ENCODE data around the gene CADPS2. TPM values are rescaled to one million over a fixed set of nuclear protein-coding genes. Genes with fewer than 3 reads are reported as not detected.
A peak's percentile ranks its signal among the peaks of the same experiment; 100 is the strongest.

CADPS2 gene
- total RNA-seq, 2 experiments from 2014 or later: not detected

DNA sequence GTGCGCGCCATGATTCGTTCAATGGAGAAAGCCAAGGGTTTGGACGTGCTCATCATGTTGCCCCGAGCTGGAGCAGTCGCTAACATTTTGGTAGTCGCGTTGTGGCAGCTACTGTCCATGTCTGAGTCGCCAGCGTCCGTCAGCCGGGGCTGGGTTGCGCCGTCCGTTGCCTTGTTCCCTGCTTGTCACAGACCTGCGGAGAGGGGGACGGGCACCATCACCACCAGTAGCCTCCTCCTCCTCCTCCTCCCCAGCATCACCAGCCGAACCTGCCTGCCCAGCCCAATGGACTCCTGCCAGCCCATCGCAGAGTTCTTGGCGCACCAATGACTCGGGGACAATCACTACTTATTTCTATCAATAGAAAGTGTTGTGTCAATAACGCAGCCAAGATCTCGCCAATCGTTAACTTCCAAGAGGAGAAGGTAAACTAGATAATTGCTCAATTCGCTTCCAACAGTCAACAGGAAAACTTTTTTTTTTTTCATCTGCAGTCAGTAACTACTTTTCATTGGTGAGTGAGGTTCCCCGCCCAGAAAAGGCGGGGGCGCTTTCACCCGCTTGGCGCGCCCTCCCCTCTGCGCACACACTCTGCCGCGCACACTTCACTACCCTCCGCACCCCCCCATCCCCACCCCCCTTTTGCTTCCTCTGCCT lies 581.8 kb downstream of the CADPS2 start, which contains the start of gene FEZF1:
Gene FEZF1 (minus strand): TSS at position 432 of the 657 bp plus-strand sequence. CDS start 313 bp downstream, at position 119.
- no peaks in the 10 kb centered on the region for H3K4me1 Mint-ChIP-seq
- peak; percentile 32 for DNase-seq
- peak within 1 kb of the TSS; percentile 25 for H3K4me3 Mint-ChIP-seq
- peaks cover 2% of the 10 kb centered on the region for H3K36me3 Mint-ChIP-seq
- peaks cover 87% of the 10 kb centered on the region for H3K27me3 Mint-ChIP-seq
- POLR2A ChIA-PET: no interaction called here
- H3K27ac Mint-ChIP-seq: peak within 1 kb of the TSS; percentile 48
- peaks cover 2% of the 10 kb centered on the region for H3K9me3 Mint-ChIP-seq
- no peak for ATAC-seq (ENCODE audit: low read depth)

DNA sequence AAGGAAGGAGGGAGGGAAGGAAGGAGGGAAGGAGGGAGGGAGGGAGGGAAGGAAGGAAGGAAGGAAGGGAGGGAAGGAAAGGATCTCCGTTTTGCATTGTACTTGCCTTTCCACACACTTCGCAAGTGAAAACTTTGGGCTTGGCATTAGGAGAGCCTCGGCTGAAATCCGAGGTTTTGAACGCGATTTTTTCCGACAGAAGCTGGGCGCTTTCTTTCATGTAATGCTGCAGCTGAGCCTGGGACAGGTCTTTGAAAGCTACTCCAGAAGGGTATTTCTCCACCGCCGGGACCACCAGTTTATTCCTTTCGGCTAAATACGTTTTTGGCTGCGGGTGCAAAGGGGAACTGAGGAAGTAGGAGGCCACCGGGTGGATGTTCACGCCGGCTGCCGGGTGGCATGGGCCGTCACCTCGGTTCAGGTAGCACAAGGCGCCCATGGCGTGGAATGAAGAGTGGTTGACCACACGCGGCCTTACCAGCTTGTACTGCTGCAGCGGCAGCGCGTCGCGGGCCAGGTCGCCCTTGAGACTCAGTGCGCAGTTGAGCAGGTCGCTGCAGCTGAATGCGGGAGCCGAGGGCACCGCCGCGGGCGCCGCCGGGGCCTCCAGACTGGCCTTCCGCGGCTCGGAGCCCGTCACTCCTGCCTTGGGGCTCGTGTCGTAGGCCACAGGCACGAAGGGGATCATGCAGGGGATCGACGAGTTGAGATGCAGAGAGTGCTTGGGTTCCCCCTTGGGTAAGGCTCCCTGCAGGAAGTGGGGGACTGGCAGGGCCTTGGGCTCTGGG lies 582.5 kb downstream of the CADPS2 start:
- POLR2A ChIA-PET: no interaction called here
- Mint-ChIP-seq H3K4me3 (no peak overlapping the region), H3K27me3 (peaks cover 87% of the 10 kb centered on the region), H3K9me3 (peaks cover 3% of the 10 kb centered on the region), H3K4me1 (no peaks in the 10 kb centered on the region), H3K27ac (peak overlapping the region; percentile 48), H3K36me3 (peaks cover 2% of the 10 kb centered on the region)
- ATAC-seq (ENCODE audit: low read depth): no peak
- DNase-seq: peak; percentile 25

DNA sequence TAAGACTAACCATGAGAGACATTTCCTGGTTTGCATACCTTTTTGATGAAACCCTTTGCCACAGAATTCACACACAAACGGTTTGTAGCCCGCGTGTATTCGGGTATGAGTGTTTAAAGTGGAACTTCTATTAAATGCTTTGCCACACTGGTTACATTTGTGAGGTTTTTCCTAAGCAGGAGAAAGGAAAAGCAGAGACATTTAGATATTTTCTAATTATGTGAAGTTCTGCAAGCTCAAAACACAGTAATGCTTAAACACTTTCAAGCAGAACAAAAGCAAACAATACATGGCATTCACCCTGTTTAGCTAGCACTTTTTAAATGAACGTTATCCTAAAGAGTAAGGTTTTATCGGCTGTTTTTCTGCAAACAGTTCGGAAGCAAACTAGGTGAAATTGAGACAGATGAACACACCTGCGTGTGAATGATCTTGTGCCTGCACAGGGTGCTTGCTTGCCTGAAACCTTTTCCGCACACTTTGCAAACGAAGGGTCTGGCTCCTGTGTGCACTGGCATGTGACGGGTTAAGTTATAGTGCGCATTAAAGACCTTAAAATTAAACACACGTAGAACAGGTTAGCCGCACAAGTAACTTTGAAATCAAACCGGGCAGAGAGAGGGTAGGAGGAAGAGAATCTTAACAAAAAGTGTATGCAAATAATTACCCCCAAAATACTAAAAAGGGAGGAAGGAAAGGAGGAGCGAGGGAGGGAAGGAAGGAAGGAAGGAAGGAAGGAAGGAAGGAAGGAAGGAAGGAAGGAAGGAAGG lies 583.3 kb downstream of the CADPS2 start:
- no peaks in the 10 kb centered on the region for H3K4me1 Mint-ChIP-seq
- H3K27ac Mint-ChIP-seq: peak overlapping the region; percentile 46
- peaks cover 3% of the 10 kb centered on the region for H3K9me3 Mint-ChIP-seq
- H3K36me3 Mint-ChIP-seq: peaks cover 2% of the 10 kb centered on the region
- POLR2A ChIA-PET: no interaction called here
- ATAC-seq (ENCODE audit: low read depth): no peak
- no peak overlapping the region for H3K4me3 Mint-ChIP-seq
- peaks cover 86% of the 10 kb centered on the region for H3K27me3 Mint-ChIP-seq
- DNase-seq: no peak

DNA sequence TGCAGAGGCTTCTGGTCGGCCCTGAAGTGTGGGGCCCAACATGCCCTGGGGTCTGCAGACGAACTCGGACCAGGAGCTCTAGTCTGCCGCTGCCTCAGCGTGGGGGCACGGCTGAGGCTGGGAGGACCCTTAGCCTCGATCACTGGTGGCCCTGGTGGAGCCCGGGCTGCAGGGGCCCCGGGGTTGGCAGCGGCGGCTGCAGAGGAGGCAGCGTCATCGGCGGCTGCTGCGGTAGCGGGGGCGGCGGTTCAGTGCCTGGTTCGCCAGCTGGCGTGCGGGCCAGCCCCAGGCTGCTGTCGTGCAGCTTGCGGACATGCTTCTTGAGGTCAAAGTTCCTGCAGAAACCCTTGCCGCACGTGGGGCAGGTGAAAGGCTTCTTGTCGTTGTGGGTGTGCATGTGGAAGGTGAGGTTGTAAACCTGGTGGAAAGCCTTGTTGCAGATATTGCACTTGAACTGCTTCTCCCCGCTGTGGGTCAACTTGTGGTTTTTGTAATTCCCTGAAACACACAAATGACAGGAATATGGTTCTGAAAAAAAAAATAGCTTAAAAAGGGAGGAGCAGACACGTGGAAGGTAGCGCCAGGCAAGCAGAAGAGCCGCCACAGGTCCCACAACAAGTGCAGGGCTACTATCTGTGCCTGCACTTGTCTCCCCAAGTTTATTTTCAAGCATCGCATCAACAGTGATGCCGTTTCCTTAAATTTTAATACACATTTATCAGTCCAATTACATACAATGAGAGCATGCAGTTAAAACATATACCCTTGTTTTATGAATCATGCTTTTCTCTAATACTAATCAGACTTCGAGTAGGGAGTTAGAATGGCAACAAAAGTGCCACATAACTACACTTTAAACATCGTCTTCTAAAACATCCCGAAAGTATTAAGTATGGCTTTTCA lies 584.2 kb downstream of the CADPS2 start:
- DNase-seq (no peak), ATAC-seq (ENCODE audit: low read depth) (no peak)
- Mint-ChIP-seq H3K4me3 (no peak overlapping the region), H3K4me1 (no peaks in the 10 kb centered on the region), H3K27ac (no peak overlapping the region), H3K36me3 (peaks cover 2% of the 10 kb centered on the region), H3K9me3 (peaks cover 3% of the 10 kb centered on the region), H3K27me3 (peaks cover 78% of the 10 kb centered on the region)
- POLR2A ChIA-PET: no interaction called here

DNA sequence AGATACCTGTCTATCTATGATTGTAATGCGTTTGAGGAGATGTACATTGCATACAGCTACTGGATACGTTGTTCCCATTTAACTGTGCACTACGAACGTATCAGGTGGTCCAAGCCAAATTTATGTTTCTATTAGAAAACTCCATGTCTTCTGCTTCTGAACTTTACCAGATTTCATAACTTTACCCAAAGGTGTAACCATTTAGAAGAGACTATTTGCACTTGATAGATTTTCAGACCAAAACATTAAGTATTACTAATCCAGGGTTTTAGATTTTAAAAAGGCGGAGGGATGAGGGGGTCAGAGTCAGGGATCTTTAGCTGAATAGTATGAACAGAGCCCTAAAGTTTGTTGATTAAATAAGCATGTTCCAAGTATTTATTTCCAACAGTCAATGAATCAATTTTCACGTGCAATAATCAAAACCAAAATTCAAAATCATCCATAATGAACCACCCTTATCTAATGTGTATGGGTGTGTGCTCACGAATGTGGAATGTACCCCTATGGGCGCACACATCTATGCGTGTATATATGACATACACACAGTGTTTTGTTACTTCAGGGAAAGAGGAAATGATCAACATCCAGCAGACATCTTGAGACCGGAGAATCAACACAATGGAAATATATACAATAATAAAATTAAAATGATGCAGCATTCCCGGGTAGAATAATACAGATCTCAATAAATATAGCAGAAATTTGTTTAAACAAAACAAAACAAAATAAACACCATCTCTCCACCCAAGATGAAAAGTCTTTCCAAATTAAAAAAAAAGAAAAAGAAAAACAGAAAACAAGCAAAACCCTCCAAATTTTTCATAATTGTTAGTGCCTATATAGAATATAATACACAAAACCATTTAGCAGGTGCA lies 585.1 kb downstream of the CADPS2 start:
- peaks cover 3% of the 10 kb centered on the region for H3K9me3 Mint-ChIP-seq
- DNase-seq (no peak), ATAC-seq (ENCODE audit: low read depth) (no peak)
- no peaks in the 10 kb centered on the region for H3K4me1 Mint-ChIP-seq
- no peak overlapping the region for H3K4me3 Mint-ChIP-seq
- peaks cover 75% of the 10 kb centered on the region for H3K27me3 Mint-ChIP-seq
- no peak overlapping the region for H3K27ac Mint-ChIP-seq
- POLR2A ChIA-PET: no interaction called here
- no peaks in the 10 kb centered on the region for H3K36me3 Mint-ChIP-seq

DNA sequence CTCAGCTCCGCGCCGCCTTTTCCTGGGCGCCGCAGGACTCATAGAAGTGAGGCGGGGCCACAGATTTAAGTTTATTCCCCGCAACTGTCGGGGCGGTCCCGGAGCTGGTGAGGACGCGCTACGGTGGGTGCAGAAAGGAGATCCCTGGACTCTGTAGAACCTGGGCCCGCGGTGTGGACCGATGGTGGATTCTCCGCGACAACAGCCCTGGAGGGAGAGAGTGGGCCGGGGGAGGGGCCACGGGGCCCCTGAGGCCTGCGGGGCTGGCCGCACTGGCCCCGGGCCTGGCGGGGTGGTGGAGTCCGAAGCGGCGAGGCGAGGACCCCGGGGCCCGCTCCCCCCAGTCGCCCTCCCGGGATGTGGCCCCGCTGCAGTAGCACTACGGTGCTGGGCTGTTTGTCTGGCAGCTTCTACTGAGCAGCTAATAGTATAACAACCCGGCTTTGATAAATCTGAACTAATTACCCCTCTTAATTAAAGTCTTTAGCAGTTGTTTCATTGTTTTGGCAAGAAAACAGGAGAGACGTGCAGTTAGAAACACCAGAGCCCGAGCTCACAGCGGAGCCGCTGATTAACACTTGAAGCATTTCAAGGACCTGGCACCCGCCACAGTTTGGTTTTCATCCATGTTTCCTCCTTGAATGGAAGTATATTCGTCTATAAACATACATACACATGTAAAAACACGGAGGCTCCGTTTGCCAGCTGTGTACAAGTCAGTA lies 585.9 kb downstream of the CADPS2 start:
- H3K9me3 Mint-ChIP-seq: peaks cover 3% of the 10 kb centered on the region
- H3K4me1 Mint-ChIP-seq: no peaks in the 10 kb centered on the region
- no peaks in the 10 kb centered on the region for H3K36me3 Mint-ChIP-seq
- DNase-seq (no peak), ATAC-seq (ENCODE audit: low read depth) (no peak)
- POLR2A ChIA-PET: no interaction called here
- peaks cover 68% of the 10 kb centered on the region for H3K27me3 Mint-ChIP-seq
- H3K27ac Mint-ChIP-seq: no peak overlapping the region
- no peak overlapping the region for H3K4me3 Mint-ChIP-seq

DNA sequence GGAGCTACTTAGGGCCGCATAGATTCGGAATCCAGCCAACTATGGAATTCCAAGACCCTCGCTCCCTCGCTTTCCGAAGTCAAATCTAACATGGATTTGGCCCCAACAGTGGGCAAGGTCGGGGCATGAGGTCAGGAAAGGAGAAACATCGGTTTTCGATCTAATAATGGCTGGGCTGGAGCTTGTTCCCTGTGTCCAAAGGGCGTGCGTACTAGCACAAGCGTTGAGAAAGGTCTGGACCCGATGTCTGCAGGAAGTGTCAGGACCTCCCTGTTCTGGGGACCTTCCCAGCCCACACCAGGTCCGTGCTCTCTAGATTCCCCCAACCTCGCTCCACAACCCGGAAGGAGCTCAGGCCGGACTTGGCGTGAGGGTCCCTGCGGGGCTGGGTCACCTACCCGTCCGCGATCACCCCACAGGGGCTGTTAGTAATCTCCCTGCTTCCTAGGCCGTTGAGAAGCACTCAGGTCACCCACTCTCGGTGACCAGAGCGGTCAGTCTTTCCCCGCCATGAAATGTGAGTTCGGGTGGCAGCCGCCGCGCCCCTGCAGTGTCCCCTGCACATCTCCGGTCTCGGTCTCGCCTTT lies 586.5 kb downstream of the CADPS2 start:
- peaks cover 3% of the 10 kb centered on the region for H3K9me3 Mint-ChIP-seq
- POLR2A ChIA-PET: no interaction called here
- H3K36me3 Mint-ChIP-seq: no peaks in the 10 kb centered on the region
- H3K27ac Mint-ChIP-seq: no peak overlapping the region
- H3K27me3 Mint-ChIP-seq: peaks cover 64% of the 10 kb centered on the region
- no peak for DNase-seq
- no peak for ATAC-seq (ENCODE audit: low read depth)
- H3K4me3 Mint-ChIP-seq: no peak overlapping the region
- no peaks in the 10 kb centered on the region for H3K4me1 Mint-ChIP-seq

DNA sequence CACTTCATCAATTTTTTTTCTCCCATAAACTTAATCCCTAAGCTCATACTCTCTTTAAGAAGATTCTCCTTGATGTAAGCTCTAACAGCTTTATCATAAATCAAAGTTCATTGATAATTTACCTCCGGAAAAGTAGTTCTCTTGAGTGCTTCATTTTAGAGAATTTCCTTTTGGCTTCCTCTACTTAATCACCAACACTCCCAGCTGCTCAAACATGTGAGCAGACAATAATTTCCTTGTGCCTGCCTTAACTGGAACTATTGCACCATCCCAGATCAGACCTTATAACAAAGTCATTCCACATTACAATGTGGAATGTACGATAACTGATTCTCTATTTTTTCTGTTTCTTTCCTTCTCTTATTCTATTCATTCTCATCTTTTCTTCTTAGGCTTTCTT lies 587.6 kb downstream of the CADPS2 start:
- Mint-ChIP-seq H3K4me1 (no peaks in the 10 kb centered on the region), H3K27ac (no peak overlapping the region), H3K4me3 (no peak overlapping the region), H3K36me3 (no peaks in the 10 kb centered on the region), H3K27me3 (peaks cover 53% of the 10 kb centered on the region), H3K9me3 (peaks cover 1% of the 10 kb centered on the region)
- DNase-seq: no peak
- no peak for ATAC-seq (ENCODE audit: low read depth)
- POLR2A ChIA-PET: no interaction called here

DNA sequence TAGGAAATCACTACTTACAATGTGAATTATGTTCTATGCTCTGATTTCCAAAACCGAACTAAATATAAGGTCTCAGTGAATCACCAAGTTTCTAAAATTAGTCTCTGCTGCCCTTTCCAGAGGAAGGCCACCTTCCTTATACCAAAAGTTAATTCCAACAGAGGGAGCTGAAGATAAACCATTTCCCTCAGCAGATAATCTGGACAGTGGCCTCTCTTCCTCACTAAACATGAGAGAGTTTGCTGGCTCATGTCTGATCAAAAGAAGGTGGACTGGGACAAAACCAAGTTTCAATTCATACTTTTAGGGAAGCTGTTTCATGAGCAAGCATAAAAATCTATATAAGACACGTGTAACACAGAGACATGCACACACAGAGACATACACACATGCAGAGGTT lies 588.1 kb downstream of the CADPS2 start:
- Mint-ChIP-seq H3K4me1 (no peaks in the 10 kb centered on the region), H3K4me3 (no peak overlapping the region), H3K27ac (no peak overlapping the region), H3K27me3 (peaks cover 48% of the 10 kb centered on the region), H3K36me3 (no peaks in the 10 kb centered on the region), H3K9me3 (peaks cover 1% of the 10 kb centered on the region)
- DNase-seq (no peak), ATAC-seq (ENCODE audit: low read depth) (no peak)
- POLR2A ChIA-PET: no interaction called here

DNA sequence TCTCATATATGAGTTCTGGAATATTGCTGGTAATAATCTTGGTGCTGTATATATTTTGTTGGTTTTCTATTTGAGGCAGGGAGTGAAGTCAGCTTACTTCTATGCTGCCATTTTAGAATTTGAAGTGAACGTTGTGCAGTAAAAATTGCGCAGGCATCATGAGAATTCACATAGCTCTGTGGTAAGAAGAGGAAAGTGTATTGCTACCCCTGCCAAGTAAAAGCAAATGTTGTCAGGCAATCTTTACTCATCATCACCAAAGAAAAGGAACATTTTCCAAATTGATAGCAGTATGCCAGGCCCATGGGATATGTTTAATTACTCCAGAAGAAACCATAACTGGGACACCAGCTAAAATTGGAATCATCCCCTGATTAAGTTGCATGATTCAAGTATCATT lies 595.1 kb downstream of the CADPS2 start:
- POLR2A ChIA-PET: no interaction called here
- no peaks in the 10 kb centered on the region for H3K4me1 Mint-ChIP-seq
- no peaks in the 10 kb centered on the region for H3K36me3 Mint-ChIP-seq
- no peak for DNase-seq
- no peak overlapping the region for H3K27ac Mint-ChIP-seq
- H3K9me3 Mint-ChIP-seq: no peaks in the 10 kb centered on the region
- no peak overlapping the region for H3K4me3 Mint-ChIP-seq
- no peak for ATAC-seq (ENCODE audit: low read depth)
- H3K27me3 Mint-ChIP-seq: peaks cover 2% of the 10 kb centered on the region

DNA sequence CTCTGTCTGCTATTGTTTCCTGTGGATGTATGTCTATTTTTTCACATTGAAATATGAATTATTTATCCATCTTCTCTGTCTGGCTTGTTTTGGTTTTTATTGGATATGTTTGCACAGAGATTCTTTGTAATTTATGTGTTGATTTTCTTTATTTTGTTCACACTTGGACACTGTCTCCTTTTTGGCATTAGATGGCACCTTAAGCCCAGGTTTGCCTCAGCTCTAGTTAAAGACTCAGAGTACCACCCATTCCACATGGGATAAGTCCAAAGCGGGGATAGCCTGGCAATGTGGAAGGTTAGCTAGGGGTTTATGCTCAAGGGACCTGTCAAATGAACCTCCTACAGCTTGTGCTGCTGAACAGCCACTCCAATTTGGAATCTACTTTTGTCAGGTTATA lies 595.8 kb downstream of the CADPS2 start:
- Mint-ChIP-seq H3K36me3 (no peaks in the 10 kb centered on the region), H3K9me3 (no peaks in the 10 kb centered on the region), H3K27me3 (peaks cover 2% of the 10 kb centered on the region), H3K27ac (no peak overlapping the region), H3K4me3 (no peak overlapping the region), H3K4me1 (no peaks in the 10 kb centered on the region)
- no peak for ATAC-seq (ENCODE audit: low read depth)
- no peak for DNase-seq
- POLR2A ChIA-PET: no interaction called here
